ENCODE measurements around the gene ANKHD1. TPM values are rescaled to one million over a fixed set of nuclear protein-coding genes. Genes with fewer than 3 reads are reported as not detected.
A peak's percentile ranks its signal among the peaks of the same experiment; 100 is the strongest.

Gene ANKHD1
- total RNA-seq, 2 experiments from 2014 or later = 99.3 to 103 TPM

- Mint-ChIP-seq H3K27ac (no peak overlapping the region), H3K27me3 (no peaks in the 10 kb centered on the region), H3K4me1 (ENCODE audit: low read depth) (peaks cover 5% of the 10 kb centered on the region), H3K9me3 (no peaks in the 10 kb centered on the region), H3K36me3 (ENCODE audit: low read depth) (no peaks in the 10 kb centered on the region), H3K4me3 (no peak overlapping the region)
- DNase-seq = no peak
- intact Hi-C loops (cut with micrococcal nuclease) = loop anchor here (10.0 kb wide), 1 partner anchor 347 kb away; no protein-coding TSS in a partner anchor
- ChIA-PET POLR2A (interaction anchor here (0.9 kb wide), 1 partner anchor 19 kb away, joined by 3 read pairs; no protein-coding TSS in a partner anchor), CTCF (interaction anchor here (1.3 to 10.9 kb wide), 4 partner anchors 11 to 348 kb away, joined by 3 to 160 read pairs (median 23); no protein-coding TSS in a partner anchor)
- ATAC-seq = no peak
- no peak for TF ChIP-seq CTCF (IDR thresholded peaks at IDR 0.05)
Measured at GRCh38 chr5:140367256-140368013, 34.2 kb upstream of the ANKHD1 start.

- H3K27me3 Mint-ChIP-seq = no peaks in the 10 kb centered on the region
- peaks cover 1% of the 10 kb centered on the region for H3K4me1 Mint-ChIP-seq (ENCODE audit: low read depth)
- no peak overlapping the region for H3K4me3 Mint-ChIP-seq
- DNase-seq (no peak), ATAC-seq (no peak)
- intact Hi-C loops (cut with micrococcal nuclease) = no loop called here
- ChIA-PET CTCF (interaction anchor here (0.8 to 3.9 kb wide), 25 partner anchors 8 to 351 kb away, joined by 3 to 35 read pairs (median 5); partner anchors contain the start of genes EIF4EBP3 and SLC4A9), POLR2A (no interaction called here)
- H3K9me3 Mint-ChIP-seq = no peaks in the 10 kb centered on the region
- no peaks in the 10 kb centered on the region for H3K36me3 Mint-ChIP-seq (ENCODE audit: low read depth)
- TF ChIP-seq CTCF (IDR thresholded peaks at IDR 0.05) = no peak
- no peak overlapping the region for H3K27ac Mint-ChIP-seq
Measured at GRCh38 chr5:140371356-140372151, 30.1 kb upstream of the ANKHD1 start.

- no peak overlapping the region for H3K4me3 Mint-ChIP-seq
- no peaks in the 10 kb centered on the region for H3K27me3 Mint-ChIP-seq
- ChIA-PET CTCF (interaction anchor here (0.7 to 3.9 kb wide), 53 partner anchors 9 to 350 kb away, joined by 3 to 35 read pairs (median 4); partner anchors contain the start of genes ANKHD1, EIF4EBP3 and SLC4A9), POLR2A (interaction anchor here (0.6 kb wide), 2 partner anchors 124 to 403 kb away, joined by 3 read pairs; no protein-coding TSS in a partner anchor)
- DNase-seq (peak; percentile 57), ATAC-seq (peak; percentile 86)
- TF ChIP-seq CTCF (IDR thresholded peaks at IDR 0.05) = peak; percentile 87
- H3K4me1 Mint-ChIP-seq (ENCODE audit: low read depth) = no peaks in the 10 kb centered on the region
- intact Hi-C loops (cut with micrococcal nuclease) = no loop called here
- no peaks in the 10 kb centered on the region for H3K36me3 Mint-ChIP-seq (ENCODE audit: low read depth)
- no peaks in the 10 kb centered on the region for H3K9me3 Mint-ChIP-seq
- H3K27ac Mint-ChIP-seq = no peak overlapping the region
Measured at GRCh38 chr5:140372971-140373487, 28.6 kb upstream of the ANKHD1 start.

GRCh38 chr5:140381351-140381750 lies 20.3 kb upstream of the ANKHD1 start:
- POLR2A ChIA-PET = interaction anchor here (1.0 kb wide), 1 partner anchor 21 kb away, joined by 5 read pairs; no protein-coding TSS in a partner anchor
- Mint-ChIP-seq H3K4me1 (ENCODE audit: low read depth) (peaks cover 15% of the 10 kb centered on the region), H3K9me3 (peaks cover 1% of the 10 kb centered on the region), H3K36me3 (ENCODE audit: low read depth) (no peaks in the 10 kb centered on the region), H3K27me3 (no peaks in the 10 kb centered on the region), H3K4me3 (no peak overlapping the region), H3K27ac (no peak overlapping the region)
- ATAC-seq (no peak), DNase-seq (no peak)
- CTCF ChIA-PET = interaction anchor here (1.1 to 2.1 kb wide), 3 partner anchors 8 to 339 kb away, joined by 3 to 18 read pairs (median 4); no protein-coding TSS in a partner anchor
- intact Hi-C loops (cut with micrococcal nuclease) = no loop called here
- no peak for TF ChIP-seq CTCF (IDR thresholded peaks at IDR 0.05)
